ENCODE measurements around the gene CARMIL1. TPM values are rescaled to one million over a fixed set of nuclear protein-coding genes. Genes with fewer than 3 reads are reported as not detected.

Gene CARMIL1
- total and polyA plus RNA-seq, 10 of the 15 experiments (the other 5 are each of a cell fraction or from before 2014, with no cell fraction given), result 6.4 to 18.1 (median 10.3) TPM

- no peak for TF ChIP-seq KLF5 (IDR thresholded peaks at IDR 0.05; ENCODE audit: partially characterized antibody)
- TF ChIP-seq CTCF (IDR thresholded peaks at IDR 0.05 in 2 of 3, conservative IDR thresholded peaks at IDR 0.05 in 1 of 3; ENCODE audit: control insufficient read depth in 2 of 3, extremely low read depth in 1 of 3, insufficient read depth in 1 of 3, low read depth in 3 of 3, low read length in 3 of 3), result 0 out of 6 replicates have a peak, but pooled peaks of 1 of the 3 experiments have one; percentile 3
- no peak for TF ChIP-seq NFIC (IDR thresholded peaks at IDR 0.05; ENCODE audit: low read depth, low read length)
- no peak for TF ChIP-seq ZZZ3 (IDR thresholded peaks at IDR 0.05; ENCODE audit: control insufficient read depth, insufficient read length, low read depth)
Observed at GRCh38 chr6:25637960-25638434, 358.8 kb downstream of the CARMIL1 start (continued).

- WGBS (ENCODE audit: insufficient coverage, insufficient replicate concordance, low lambda C conversion rate, missing lambda C conversion rate), result 70% methylated on average over 4 of the region's 4 CpGs
- Histone ChIP-seq H3K27me3 (replicated peaks in 1 of 2; ENCODE audit: control insufficient read depth in 2 of 2, insufficient read depth in 2 of 2, low read length in 1 of 2) (peaks cover 0 to 6% of the 10 kb centered on the region in 2 experiments; a peak in 3 of 4 replicates), H3K79me2 (ENCODE audit: control insufficient read depth, insufficient read depth, low read length) (no peaks in the 10 kb centered on the region), H3K36me3 (ENCODE audit: control insufficient read depth in 2 of 2, insufficient read depth in 2 of 2, low read length in 1 of 2) (no peaks in the 10 kb centered on the region), H3K9ac (ENCODE audit: control insufficient read depth, insufficient read depth, low read length) (no peak overlapping the region), H3K4me2 (ENCODE audit: control insufficient read depth, insufficient read depth) (no peak overlapping the region), H2AFZ (ENCODE audit: control insufficient read depth, low read depth, low read length) (no peak overlapping the region), H3K27ac (ENCODE audit: control insufficient read depth, insufficient read depth) (no peak overlapping the region), H4K20me1 (ENCODE audit: control insufficient read depth, insufficient read depth) (no peaks in the 10 kb centered on the region), H3K4me1 (ENCODE audit: control insufficient read depth, insufficient read depth, low read length) (no peaks in the 10 kb centered on the region), H3K4me3 (no peak overlapping the region), H3K9me3 (replicated peaks; ENCODE audit: control insufficient read depth, insufficient read depth, low read length) (no peaks in the 10 kb centered on the region)
- DNase-seq (ENCODE audit: low read depth, low spot score), result no peak
- ChIA-PET SMC1A (ENCODE audit: uncharacterized antibody, unreplicated experiment) (interaction anchor here (1.6 kb wide), 1 partner anchor 17 kb away, joined by 3 read pairs; no protein-coding TSS in a partner anchor), RAD21 (ENCODE audit: unreplicated experiment) (no interaction called here), POLR2A (no interaction called here), CTCF (no interaction called here)
- intact Hi-C loops (cut with micrococcal nuclease; ENCODE audit: unreplicated experiment) (no loop called here), in situ Hi-C loops (cut with MboI) (no loop called here)
- no peak for ATAC-seq
- no TSS peak for BruUV-seq (replicated peaks)
- no peak for FAIRE-seq
- TF ChIP-seq LARP7 (IDR thresholded peaks at IDR 0.05) (no peak), PAX5 (IDR thresholded peaks at IDR 0.05; ENCODE audit: borderline replicate concordance, low read depth, low read length) (no peak), SIN3A (IDR thresholded peaks at IDR 0.05; ENCODE audit: low read depth, low read length) (no peak), SMC3 (IDR thresholded peaks at IDR 0.05; ENCODE audit: borderline replicate concordance, low read length) (no peak), REST (IDR thresholded peaks at IDR 0.05; ENCODE audit: low read depth, low read length) (no peak), KAT2A (conservative IDR thresholded peaks at IDR 0.05; ENCODE audit: control insufficient read depth, low read depth, low read length) (no peak), ZBTB33 (IDR thresholded peaks at IDR 0.05) (no peak), RFX5 (IDR thresholded peaks at IDR 0.05; ENCODE audit: low read depth, low read length) (no peak), HDAC6 (IDR thresholded peaks at IDR 0.05; ENCODE audit: unreplicated experiment) (no peak), STAT1 (conservative IDR thresholded peaks at IDR 0.05) (no peak)
Observed at GRCh38 chr6:25639653-25640052, 360.5 kb downstream of the CARMIL1 start.
